GM21515 (cell line): ENCODE measurements around the gene OR56B1.

Experiments used
- ATAC-seq: cut with Tn5 transposase; IDR thresholded peaks from one replicate; pipeline ENCODE4 v1.9.1; 2021; ENCODE audit not compliant: unreplicated experiment

Gene OR56B1

GRCh38 chr11:5727691-5728090, 8.6 kb upstream of the OR56B1 start:
- ATAC-seq, result no peak

- ATAC-seq, result no peak
Measured at GRCh38 chr11:5737091-5737490, 843 bp downstream of the OR56B1 start.

- no peak for ATAC-seq
Measured at GRCh38 chr11:5737670-5738392, 1.6 kb downstream of the OR56B1 start.

GRCh38 chr11:5738431-5738830, 2.2 kb downstream of the OR56B1 start:
- no peak for ATAC-seq

- no peak for ATAC-seq
Measured at GRCh38 chr11:5746614-5747013, 10.4 kb downstream of the OR56B1 start.

- ATAC-seq, result no peak
Measured at GRCh38 chr11:5749836-5750235, 13.6 kb downstream of the OR56B1 start.

- no peak for ATAC-seq
Measured at GRCh38 chr11:5753943-5754342, 17.7 kb downstream of the OR56B1 start, which contains the start of gene OR52N4. OR52N4 (plus strand) TSS chr11:5754243; CDS start chr11:5754741, 498 bp downstream.

- no peak for ATAC-seq
Measured at GRCh38 chr11:5767056-5767455, 30.8 kb downstream of the OR56B1 start.

- ATAC-seq, result no peak
Measured at GRCh38 chr11:5783255-5783654, 47.0 kb downstream of the OR56B1 start, which contains the start of gene OR52N5. OR52N5 (minus strand) TSS chr11:5783355; CDS start chr11:5778634, 4,721 bp downstream.
